Measurements from ENCODE around the gene C19orf38.
"Not testable (repeated sequence)": the region's sequence is repeated elsewhere in the genome, so short reads cannot be mapped to it uniquely, and the experiment has no call there.

Gene C19orf38

GRCh38 chr19:10877608-10878007 is 29.4 kb downstream of the C19orf38 start:
- DNase-seq = not testable (repeated sequence)

- peak; percentile 64 for DNase-seq
Measured at GRCh38 chr19:10878253-10878652, 30.0 kb downstream of the C19orf38 start.

GRCh38 chr19:10881403-10882107 is 33.3 kb downstream of the C19orf38 start:
- DNase-seq = no peak

GRCh38 chr19:10882108-10882457 is 33.9 kb downstream of the C19orf38 start:
- DNase-seq = no peak

DNA sequence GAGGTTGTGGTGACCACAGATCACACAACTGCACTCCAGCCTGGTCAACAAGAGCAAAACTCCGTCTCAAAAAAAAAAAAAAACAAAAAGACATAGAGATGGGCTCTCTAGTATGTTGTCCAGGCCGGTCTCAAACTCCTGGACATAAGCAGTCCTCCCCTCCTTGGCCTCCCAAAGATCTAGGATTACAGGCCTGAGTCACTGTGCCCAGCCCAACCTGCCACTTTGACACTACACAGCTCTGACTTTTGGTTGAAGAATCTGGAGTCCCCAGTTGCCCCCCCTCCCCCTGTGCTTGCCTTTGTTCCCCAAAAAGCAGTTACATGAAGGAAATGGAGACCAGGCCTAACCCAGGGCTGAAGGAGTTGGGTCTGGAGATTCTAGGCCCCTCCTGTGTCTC is 36.1 kb downstream of the C19orf38 start:
- no peak for DNase-seq

DNA sequence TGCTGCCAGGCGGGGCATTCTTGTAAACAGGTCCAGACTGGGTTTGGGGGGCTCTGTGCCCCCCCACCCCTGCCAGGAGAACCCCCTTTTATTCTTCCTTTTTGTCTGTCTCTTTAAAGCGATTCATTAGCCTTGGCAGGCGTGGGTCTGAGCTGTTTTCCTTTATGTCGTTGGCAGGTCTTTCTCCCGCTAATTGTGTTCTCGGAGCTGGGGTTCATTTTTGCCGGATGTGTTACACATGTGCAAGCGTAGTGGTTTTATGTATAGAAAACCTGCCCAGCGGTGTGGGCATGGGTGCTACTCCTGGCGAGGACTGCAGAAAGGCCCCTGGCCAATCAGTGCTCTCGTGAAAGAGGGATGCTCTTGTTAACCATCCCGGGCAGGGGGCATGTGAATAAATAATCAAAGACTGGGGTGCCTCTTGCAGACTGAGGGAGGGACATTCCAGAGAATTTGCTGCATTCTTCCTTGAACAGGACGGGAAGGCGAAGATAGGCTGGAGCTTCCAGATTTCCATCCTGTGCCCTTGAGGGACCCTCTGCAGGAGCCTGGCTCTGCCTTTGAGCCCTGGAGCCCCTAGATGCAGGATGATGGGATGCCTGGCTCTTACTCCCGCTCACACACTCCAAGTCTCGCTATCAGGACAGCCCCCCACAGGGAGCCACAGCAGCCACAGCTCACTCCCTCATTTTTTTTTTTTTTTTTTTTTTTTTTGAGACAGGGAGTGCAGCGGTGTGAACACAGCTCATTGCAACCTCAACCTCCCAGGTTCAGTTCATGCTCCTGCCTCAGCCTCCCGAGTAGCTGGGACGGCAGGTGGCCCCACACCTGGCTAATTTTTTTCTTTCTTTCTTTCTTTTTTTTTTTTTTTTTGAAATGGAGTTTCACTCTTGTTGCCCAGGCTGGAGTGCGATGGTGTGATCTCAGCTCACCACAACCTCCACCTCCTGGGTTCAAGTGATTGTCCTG is 37.3 kb downstream of the C19orf38 start:
- DNase-seq = no peak

GRCh38 chr19:10887616-10888367 is 39.6 kb downstream of the C19orf38 start:
- DNase-seq = no peak

- DNase-seq = no peak
Measured at GRCh38 chr19:10888421-10888866, 40.2 kb downstream of the C19orf38 start.

GRCh38 chr19:10889880-10890279 is 41.7 kb downstream of the C19orf38 start:
- no peak for DNase-seq

DNA sequence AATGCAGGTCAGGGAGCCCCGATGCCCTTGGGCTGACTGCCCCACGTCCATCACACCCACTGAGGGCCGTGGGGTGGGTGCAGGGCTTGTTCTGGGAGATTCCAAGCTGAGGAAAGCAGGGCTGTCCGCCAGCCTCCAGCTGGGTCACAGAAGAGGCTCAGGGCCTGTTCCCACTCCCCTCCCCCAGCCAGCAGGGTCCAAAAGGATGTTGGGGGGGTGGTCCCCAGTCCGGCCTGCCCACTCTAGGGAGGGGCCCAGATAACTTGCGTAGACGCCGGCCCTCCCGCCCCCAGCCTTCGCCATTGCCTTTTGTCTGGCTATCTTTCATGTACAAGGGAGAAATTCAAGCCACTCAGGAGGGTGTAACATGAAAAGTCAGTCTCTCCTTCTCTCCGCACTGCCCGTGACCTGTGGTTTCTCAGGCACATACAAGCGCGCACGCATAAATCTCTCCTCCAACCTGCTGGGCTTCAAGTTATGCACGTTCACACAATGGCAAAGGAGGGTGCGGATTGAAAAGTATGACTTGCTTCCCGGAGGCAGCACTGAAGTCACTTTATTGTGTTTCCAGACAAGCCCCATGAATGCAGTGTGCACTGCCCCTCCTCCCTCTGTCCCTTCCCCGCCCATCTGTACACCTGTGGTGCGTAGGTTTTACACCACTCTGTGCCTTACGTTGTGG is 43.3 kb downstream of the C19orf38 start:
- DNase-seq = no peak

GRCh38 chr19:10892256-10892655 is 44.0 kb downstream of the C19orf38 start:
- DNase-seq = no peak

DNA sequence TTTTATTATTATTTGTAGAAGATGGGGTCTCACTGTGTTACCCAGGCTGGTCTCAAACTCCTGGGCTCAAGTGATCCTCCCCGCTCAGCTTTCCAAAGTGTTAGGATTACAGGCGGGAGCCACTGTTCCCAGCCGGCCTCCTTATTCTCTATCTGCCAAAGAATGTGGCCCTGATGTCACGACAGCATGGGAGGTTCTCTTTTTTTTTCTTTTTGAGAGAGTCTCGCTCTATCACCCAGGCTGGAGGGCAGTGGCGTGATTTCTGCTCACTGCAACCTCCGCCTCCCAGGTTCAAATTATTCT is 46.6 kb downstream of the C19orf38 start:
- DNase-seq = no peak

- no peak for DNase-seq
Measured at GRCh38 chr19:10895363-10895762, 47.1 kb downstream of the C19orf38 start.

DNA sequence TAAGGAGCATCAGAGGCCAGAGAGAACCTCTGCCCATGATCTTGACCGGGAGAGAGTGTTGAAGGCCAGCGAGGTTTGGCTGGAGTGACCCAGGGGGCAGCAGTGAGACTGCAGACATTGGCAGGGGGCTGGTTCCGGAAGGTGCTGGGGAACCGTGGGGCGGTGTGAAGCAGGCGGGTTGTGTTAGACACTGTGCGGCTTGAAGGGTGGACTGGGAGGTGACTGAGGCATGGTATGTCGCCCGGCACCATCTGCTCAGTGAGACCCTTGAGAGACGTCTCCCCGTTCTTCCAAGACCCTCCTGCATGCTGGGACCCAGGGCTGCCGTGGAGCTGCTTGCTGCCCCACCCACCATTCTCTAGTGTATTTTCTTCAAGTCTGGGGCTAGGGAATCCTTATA is 47.7 kb downstream of the C19orf38 start:
- no peak for DNase-seq

DNA sequence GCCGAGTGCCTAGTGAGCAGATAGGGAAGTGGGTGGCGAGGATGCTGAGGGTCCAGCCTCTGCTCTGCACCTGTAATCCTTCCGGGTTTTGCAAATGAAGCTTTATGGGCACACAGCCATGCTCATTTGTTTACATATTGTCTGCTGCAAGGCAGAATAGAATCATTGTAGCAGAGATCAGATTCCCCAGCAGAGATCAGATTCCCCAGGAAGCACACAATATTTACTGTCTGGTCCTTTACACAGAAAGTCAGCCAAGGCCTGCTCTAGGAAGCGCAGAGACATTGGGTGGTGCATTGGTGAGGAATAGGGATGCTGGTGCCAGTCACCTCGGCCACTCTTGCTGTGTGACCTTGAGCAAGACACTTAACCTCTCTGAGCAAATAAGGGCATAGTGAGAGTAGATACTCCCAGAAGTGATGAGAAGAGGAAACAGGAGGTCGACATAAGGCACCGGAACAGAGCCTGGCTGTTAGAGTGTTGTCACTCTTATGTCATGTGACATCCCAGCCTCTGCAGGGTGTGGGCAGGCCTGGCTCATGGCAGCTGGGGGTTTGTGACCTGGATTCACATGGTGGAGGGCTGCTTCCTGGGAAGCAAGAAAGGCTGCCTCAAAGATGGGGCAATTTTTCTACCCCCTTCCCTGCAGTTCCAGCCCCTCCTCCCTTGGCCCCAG is 48.8 kb downstream of the C19orf38 start:
- DNase-seq = peak; percentile 55

- no peak for DNase-seq
Measured at GRCh38 chr19:10898633-10899032, 50.4 kb downstream of the C19orf38 start.

GRCh38 chr19:10899151-10899653 is 51.0 kb downstream of the C19orf38 start:
- no peak for DNase-seq

DNA sequence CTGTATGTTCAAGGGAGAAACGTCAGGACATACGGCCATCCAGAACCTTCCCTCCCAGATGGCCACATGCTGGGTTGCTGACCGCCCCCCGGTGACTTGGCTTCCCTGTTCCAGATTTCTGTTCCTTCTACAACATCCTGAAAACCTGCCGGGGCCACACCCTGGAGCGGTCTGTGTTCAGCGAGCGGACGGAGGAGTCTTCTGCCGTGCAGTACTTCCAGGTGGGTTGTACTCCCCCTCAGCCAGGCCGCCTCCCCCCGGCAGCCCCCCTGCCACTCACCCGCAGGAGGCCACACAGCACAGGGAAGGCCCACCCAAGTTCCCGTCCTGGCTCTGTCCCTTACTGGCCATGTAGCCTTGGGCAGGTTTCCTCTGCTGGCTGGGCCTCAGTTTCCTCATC is 59.7 kb downstream of the C19orf38 start:
- DNase-seq = no peak

GRCh38 chr19:10908380-10908960 is 60.3 kb downstream of the C19orf38 start:
- DNase-seq = no peak

GRCh38 chr19:10911579-10912363 is 63.6 kb downstream of the C19orf38 start:
- DNase-seq = no peak

DNA sequence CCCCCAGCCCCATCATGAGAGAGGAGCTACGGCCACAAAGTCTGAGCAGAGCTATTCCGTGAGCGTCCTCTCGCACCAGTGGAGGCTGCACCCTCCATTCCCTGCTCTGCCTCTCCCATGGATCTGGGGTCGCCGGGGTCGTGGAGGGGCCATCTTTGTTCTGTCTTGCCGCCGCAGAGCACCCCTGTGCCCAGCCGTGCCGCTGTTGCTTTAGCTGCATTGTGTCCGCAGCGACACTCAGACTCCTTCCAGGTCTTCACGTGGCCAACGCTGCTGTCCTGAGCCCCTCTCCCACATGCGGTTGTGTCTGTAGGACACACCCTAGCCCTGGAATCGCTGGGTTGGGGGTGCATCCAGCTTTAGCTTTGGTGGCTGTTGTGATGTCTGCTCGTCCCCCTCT is 64.4 kb downstream of the C19orf38 start:
- no peak for DNase-seq
